Stimulated activated CD4-positive, alpha-beta T cell treated with anti-CD3 and anti-CD28 coated beads, Interleukin-1b, Interleukin-23, amount 100 ng/mL, for 48 hours (primary cell): ENCODE measurements around the gene MOGAT1.
"Not testable (repeated sequence)": the region's sequence is repeated elsewhere in the genome, so short reads cannot be mapped to it uniquely, and the experiment has no call there.

ENCODE experiments used
- DNase-seq: peaks from one replicate; pipeline ENCODE4 v3.0.0-alpha.2; 2020

MOGAT1 gene

GRCh38 chr2:222710736-222711135, 39.3 kb downstream of the MOGAT1 start:
- DNase-seq = no peak

DNA sequence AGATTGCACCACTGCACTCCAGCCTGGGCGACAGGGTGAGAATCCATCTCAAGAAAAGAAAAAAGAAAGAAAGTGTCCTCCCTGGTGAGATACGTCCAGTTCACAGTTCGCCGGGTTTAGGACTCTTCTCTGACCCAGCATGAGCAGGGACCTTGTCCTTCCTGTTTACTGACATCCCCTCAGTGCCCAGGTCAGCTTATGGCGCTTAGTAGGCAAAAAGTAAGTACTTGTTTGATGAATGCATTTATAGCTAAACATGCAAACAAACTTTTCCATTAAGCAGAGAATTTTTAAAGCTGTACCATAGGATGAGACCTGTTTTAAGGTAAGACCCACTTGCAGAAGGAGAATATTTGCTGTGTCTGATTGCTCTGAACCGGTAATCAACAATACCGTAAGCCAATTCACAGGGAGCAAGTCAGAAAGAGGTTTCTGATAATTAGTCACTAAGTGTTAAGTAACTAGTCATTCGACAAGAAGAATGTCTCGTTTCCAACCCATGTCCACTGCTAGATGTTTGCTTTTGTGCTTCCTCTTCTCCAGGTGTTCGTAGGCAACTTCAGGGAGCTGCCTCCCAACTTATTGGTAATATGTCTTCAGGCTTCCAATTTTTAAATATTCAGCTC, 40.0 kb downstream of the MOGAT1 start:
- DNase-seq = no peak

DNA sequence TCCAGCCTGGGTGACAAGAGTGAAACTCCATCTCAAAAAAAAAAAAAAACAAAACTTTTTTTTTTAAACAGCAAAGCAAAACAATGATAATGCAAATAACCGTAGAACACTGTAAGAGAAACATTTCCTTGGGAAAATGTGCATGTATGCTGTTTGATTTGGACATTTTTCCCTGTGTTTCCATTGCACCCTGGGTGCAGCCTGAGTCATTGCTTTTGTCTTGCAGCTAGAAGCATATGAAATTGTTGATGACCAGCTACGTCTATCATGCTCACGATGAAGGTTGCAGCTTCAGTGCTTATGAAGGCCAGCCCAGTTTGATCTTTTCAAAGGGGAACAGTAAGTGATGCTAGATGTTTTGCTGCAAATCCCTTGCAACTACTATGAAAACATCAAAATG, 41.5 kb downstream of the MOGAT1 start:
- DNase-seq = no peak

DNA sequence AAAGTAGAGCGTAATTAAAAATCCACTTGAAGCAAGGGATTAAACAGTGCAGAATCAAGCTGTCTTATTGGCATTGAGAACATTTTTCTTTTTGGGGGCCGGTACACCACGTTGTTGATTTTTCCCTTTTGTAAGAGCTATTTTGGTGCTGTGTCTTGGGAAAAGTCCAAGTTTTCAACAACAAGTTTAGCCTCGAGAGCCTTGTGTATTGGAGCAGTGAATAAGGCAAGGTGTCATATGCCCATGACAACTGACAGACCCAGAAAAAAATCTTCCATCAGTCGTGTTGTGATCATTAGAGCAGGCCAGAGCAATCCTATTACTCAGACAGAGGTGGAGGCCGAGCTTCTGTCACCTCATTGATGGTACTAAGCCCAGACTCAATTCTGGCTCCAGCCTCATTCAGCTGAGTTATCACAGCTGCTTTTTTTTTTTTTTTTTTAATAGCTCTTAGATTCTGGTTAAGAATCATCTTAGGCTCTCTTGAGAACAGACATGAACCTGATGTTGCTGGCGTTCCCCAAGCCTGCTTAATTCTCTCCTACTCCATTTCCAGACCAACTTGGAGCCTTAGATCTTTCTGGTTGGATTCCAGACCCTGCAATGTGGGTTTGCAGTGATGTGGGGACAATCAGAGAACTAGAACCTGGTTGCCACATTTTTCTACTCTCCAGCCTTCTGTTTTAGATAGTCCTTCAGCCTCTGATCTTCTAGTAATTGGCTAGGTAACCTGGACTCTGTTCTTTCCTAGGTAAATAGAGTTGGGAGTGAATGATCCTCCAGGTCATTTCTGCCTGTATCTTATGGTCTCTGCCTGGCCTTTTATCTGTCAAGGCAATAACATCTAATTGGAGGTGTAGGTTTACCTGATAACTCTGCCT, 43.1 kb downstream of the MOGAT1 start:
- no peak for DNase-seq

- no peak for DNase-seq
Measured at GRCh38 chr2:222715742-222716141, 44.3 kb downstream of the MOGAT1 start.

DNA sequence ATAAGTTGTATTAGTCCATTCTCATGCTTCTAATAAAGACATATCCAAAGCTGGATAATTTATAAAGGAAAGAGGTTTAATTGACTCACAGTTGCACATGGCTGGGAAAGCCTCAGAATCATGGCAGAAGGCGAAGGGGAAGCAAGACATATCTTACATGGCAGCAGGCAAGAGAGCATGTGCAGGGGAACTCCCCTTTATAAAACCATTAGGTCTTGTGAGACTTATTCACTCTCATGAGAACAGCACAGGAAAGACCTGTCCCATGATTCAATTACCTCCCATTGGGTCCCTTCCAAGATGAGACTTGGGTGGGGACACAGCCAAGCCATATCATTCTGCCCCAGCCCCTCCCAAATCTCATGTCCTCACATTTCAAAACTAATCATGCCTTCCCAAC, 48.3 kb downstream of the MOGAT1 start:
- not testable (repeated sequence) for DNase-seq

- not testable (repeated sequence) for DNase-seq
Measured at GRCh38 chr2:222721597-222721996, 50.1 kb downstream of the MOGAT1 start.

DNA sequence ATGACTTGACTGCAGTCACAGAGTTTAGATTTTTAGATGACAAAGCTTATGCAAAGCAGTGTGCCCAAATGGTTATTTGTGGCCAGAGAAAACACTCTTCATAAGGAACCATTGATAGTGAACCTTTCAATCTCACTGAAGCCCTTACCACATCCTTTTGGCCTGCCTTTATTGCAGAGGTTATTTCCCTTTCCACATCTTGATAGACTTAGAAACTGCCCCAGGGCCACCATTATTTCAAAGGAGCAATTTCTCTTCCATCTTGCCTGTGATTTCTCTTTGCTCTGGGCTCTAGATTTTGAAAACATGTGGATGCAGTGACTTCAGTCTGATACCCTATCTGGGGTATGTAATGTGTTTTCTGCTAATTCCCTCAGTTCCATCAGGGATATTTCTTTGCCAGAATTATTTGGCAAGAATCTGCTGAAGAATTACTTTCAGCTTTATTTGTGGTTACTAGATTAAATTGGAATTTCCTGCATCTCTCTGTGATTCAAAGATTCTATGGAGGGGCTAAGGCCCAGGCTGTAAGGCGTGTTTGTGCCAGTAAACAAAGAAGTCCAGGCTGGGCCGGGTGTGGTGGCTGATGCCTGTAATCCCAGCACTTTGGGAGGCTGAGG, 51.0 kb downstream of the MOGAT1 start:
- no peak for DNase-seq

GRCh38 chr2:222724208-222724607, 52.8 kb downstream of the MOGAT1 start:
- no peak for DNase-seq

- no peak for DNase-seq
Measured at GRCh38 chr2:222728621-222729020, 57.2 kb downstream of the MOGAT1 start.

GRCh38 chr2:222730366-222730999, 59.0 kb downstream of the MOGAT1 start:
- no peak for DNase-seq

- no peak for DNase-seq
Measured at GRCh38 chr2:222731201-222731621, 59.8 kb downstream of the MOGAT1 start.

DNA sequence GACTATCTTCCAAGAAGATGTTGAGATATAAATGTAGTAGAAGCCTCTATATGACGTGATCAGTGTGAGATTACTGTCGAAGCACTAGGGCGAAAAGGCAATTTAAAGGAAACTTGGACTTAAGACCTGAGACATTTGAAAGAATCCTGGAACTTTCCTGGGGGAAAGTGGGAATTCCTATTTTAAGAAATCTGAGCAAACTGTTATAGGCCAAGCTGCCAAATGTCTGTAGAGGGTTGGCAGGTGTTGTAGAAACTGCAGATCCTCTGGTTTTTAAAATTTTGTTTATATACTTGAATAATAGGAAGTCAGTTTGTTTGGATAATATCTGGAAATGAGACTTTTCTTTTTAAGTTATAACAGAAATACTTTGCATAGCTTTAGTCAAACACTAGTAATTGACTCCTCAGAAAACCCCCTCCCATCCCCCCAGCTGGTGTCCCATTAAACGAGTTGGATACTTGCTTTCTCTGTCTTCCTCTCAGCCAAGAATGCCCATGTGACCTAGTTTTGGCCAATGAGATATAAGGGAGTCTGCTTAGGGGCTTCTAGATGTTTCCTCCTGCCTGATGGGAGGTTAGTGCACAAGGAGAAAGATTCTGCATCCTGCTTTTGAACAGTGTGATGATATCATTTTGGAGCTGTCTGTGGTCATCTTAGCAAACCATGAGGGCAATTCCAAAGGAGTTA, 61.2 kb downstream of the MOGAT1 start:
- no peak for DNase-seq

DNA sequence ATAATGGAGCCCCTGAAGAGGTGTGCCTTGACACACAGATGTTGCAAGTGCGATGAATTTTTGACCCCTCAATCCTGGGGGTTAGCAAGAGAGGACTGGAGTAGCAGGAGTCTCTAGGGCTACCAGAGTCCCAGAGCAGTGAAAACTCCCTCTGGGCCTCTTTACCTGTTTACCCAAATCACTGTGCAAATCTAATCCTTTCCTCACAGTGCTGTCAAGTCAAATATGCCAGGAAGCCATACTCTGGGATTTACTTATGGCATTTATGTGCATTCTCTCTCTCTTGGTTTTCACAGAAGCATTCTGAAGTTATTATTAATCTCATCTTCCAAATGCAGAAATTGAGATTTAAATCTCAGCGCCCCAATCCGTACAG, 62.0 kb downstream of the MOGAT1 start:
- no peak for DNase-seq

- no peak for DNase-seq
Measured at GRCh38 chr2:222733846-222734702, 62.6 kb downstream of the MOGAT1 start.

GRCh38 chr2:222734703-222735014, 63.2 kb downstream of the MOGAT1 start:
- DNase-seq = no peak

DNA sequence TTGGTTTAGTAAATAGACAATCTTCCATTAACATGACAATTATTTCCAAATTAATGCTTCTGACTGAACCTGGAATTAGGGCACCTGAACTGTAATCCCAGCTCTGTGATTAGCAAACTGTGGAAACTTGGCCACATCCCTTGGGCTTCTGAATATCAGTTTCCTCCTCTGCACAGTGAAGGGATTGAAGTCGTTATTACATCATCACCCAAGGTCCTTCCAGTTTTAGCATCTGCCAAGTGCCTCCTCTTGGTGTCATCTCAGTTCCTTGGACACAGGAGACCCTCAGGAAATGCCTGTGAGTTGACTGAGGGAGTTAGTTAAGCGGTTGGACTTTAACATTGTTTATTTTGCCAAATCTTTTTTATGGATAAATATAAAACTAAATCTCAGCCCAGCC, 64.8 kb downstream of the MOGAT1 start:
- DNase-seq = no peak

DNA sequence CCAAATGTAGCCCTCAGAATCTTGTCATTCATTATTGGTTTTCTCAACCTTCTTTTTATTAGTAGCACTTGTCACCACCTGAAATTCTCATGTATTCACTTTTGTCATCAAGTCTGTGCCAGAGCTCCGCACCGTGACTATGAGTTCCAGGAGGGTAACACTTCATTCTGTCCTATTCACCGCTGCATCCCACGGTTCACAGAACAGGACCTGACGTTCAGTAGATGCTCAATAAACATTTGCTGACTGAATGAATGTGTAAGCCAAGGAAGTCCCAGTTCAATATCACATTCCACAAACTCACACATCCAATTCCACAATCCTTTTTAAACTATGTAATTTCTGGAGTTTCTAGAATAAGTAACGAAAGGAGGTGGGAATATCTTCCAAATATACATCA, 65.5 kb downstream of the MOGAT1 start:
- no peak for DNase-seq

DNA sequence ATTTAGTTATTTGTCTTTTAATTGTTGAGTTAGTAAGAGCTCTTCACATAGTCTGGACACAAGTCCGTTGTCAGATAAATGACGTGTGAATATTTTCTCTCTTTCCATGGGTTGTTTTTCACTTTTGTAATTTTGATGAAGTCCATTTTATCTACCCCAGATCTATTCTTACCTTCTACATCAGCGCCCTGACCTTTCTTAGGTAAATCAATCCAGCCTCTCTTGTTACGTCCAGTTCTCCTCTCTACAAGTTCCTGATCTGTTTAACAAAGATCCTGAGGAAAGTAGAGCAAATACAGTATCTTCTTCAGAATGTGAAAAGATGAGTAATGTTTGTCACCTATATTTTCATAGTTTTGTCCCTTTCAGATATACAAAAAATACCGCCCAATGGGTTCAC, 66.9 kb downstream of the MOGAT1 start:
- no peak for DNase-seq

GRCh38 chr2:222738809-222739208, 67.4 kb downstream of the MOGAT1 start:
- no peak for DNase-seq

DNA sequence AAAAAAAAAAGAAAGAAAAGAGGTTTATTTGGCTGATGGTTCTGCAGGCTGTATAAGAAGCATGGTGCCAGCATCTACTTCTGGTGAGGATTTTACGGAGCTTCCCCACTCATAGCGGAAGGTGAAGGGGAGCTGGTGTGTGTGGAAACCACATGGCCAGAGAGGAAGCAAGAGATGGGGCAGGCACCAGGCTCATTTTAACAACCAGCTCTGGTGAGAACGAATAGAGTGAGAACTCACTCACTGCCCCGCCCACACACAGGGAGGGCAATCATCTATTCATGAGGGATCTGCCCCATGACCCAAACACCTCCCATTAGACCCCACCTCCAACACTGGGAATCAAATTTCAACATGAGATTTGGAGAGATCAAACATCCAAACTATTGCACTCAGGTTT, 68.5 kb downstream of the MOGAT1 start:
- no peak for DNase-seq

DNA sequence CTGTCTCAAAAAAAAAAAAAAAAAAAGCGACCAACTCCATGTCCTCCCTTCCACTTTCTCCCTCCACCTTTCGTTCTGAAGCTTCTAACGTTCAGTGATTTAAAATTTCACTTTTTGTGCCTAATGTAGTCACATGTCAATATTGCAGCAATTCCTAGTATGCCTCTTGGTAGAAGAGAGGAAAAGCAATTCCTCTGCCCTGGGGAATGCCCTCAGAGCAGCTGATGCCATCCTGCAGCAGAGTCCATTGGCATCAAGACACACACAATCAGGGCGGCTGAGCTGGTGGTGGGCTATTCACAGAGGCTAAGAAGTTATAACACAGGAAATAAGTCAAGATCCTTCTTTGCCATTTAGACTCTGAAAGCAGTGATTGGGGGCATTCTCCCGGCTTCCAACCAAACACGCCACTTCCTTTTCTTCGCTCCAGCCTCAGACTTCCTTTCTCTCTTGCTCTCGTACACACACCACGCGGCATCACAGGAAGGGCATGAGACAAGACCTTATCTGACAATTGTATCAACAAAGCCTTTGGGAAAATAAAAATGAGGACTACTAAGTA, 71.9 kb downstream of the MOGAT1 start:
- DNase-seq = no peak
